DMS114 treated with DMSO at 0.1 percent for 48 hours (cell line): Measurements from ENCODE around the gene ADAMTS6.

ENCODE experiments used
- DNase-seq: peaks from one replicate; lab custom pipeline; 2025; ENCODE audit not compliant: unreplicated experiment; lab: John Stamatoyannopoulos, UW

ADAMTS6 gene

GRCh38 chr5:65152131-65152530 is 329.6 kb downstream of the ADAMTS6 start:
- DNase-seq, result no peak

- DNase-seq, result no peak
Observed at GRCh38 chr5:65151614-65152013, 330.1 kb downstream of the ADAMTS6 start.

- DNase-seq, result no peak
Observed at GRCh38 chr5:65150599-65151304, 331.0 kb downstream of the ADAMTS6 start.

DNA sequence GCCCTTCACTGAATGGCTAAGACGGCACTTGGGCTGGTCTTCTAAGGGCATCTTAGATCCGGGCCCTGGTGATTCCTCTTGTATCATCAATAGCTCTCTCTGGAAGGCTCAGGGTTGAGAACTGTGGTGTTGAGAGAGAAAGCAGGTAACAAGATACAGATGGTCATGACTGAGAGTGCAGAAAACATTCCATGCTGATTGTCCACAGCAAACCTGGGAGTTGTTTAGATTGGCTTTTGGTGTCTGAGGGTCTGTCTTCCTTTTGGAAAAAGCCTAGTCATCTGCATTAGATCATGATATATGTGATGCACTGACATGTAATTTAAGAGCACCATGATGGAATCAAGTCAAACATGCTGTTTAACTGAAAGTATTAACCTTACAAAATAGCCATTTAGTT is 331.9 kb downstream of the ADAMTS6 start:
- DNase-seq, result no peak

DNA sequence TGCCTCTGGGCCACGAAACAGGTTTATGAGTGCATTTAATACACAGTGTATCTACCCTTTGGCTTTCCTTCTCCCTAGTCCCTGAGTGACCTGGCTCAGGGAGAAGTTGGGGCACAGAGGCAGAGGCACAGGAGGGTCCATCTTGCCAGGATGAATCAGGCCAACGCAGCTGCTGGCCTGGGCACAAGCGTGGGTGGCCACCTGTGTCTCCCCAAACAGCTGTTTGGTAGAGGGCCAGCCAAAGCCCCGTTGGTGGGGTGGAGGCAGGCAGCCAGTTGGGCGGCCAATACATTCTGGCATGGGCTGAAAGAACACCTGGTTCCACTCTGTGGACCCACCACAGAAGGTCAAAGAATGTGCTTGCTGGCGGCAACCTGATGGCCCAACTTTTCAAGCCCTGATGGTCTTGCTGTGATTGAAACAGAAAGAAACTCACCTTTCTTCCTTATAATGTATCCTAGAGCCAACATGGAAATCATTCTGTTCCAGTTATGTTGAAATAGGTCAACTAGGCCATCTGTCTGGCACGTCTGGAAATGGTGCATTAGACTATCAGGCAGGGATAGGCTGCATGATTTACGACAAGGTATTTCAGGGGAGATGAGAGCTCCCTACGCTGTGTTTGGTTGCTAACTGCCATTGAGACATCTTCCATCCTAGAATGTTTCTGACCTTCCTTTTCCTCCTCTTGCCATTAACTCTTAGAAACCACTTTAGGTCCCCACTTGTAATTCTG is 337.4 kb downstream of the ADAMTS6 start:
- no peak for DNase-seq

DNA sequence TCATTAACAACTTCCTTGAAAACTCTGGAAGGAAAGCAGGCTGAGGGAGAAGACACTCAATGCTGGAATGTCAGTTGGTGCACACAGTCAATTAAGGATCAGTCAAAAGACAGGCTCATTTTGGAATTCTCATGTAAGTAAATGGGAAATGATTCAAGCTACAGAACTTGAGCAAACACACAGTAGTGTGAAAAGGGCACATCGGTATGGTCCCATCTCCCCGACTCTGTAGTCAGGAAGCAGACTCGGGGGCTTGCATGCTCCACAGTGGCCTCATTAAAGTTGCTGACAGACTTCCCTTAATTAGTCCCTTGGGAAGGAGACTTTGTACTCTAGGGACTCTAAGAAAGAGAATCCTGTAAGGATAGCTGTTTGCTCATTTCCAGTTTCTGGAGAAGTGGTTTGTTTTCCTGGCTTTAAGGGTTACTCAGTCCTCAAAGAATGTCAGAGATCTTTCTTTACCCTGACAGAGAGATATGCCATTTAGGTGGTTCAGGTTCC is 339.2 kb downstream of the ADAMTS6 start:
- DNase-seq, result no peak

DNA sequence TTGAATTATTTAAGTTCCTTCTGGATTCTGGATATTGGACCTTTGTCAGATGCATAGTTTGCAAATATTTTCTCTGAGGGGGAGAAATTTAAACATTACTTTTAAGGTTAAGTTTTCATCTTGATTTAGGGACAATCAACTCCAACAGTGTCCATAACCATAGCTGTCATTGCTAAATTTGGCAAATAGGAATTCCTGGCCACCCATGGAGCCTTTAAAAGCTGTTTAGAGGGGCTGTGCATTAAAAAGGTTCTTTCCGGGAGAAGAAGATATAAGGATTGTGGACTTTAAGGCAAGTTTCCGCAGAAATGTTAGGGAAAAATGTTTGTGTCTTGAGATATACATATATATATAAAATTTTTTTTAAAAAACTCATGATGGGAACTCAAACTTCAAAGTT is 339.7 kb downstream of the ADAMTS6 start:
- DNase-seq, result no peak

GRCh38 chr5:65141493-65141892 is 340.2 kb downstream of the ADAMTS6 start:
- DNase-seq, result no peak

- no peak for DNase-seq
Observed at GRCh38 chr5:65137631-65138030, 344.1 kb downstream of the ADAMTS6 start.

GRCh38 chr5:65133477-65134110 is 348.1 kb downstream of the ADAMTS6 start:
- no peak for DNase-seq

GRCh38 chr5:65132386-65132785 is 349.3 kb downstream of the ADAMTS6 start:
- DNase-seq, result no peak

GRCh38 chr5:65128226-65128625 is 353.5 kb downstream of the ADAMTS6 start:
- DNase-seq, result no peak

- DNase-seq, result no peak
Observed at GRCh38 chr5:65127161-65127901, 354.4 kb downstream of the ADAMTS6 start.

- no peak for DNase-seq
Observed at GRCh38 chr5:65126542-65127069, 355.1 kb downstream of the ADAMTS6 start.

- DNase-seq, result no peak
Observed at GRCh38 chr5:65125591-65126541, 355.9 kb downstream of the ADAMTS6 start.

GRCh38 chr5:65121880-65122436 is 359.8 kb downstream of the ADAMTS6 start:
- DNase-seq, result no peak

DNA sequence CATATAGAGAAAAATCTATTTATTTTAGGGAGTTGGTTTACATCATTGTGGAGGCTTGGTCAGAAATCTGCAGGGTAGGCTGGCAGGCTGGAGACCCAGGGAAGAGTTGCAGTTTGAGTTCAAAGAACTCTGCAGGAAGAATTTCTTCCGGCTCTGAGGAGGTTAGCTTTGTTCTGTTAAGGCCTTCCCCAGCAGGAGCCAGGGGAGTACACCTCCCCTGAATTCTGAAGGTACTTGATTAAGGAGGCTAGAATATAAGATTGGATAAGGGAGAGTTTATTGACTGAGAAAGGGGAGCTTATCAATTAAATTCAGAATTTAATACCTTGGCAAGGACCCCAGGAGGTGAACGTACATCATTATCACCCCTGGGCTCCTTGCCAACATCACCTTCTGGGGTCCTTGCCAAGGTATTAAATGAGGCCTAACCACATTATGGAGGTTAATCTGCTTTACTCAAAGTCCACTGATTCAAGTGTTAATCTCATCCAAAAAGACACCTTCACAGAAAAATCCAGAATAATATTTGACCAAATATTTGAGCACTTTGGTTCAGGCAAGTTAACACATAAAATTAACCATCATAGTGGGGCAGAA is 361.3 kb downstream of the ADAMTS6 start:
- no peak for DNase-seq

DNA sequence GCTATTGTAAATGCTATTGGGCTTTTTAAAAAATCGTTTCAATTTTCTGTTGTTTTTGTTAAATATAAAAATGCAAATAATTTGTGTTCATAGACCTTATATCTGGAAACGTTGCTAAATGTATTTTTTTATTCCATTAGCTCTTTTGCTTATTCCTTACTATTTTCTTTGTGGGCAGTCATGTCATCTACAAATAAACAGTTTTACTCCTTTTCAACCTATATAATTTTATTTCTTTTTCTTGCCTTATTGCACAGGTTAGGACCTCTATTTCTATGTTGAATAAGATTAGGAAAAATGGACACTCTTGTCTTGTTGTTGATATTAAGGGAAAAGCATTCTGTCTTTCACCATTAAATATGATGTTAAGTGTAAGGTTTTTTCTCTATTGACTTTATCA is 364.2 kb downstream of the ADAMTS6 start:
- no peak for DNase-seq

GRCh38 chr5:65113771-65114170 is 367.9 kb downstream of the ADAMTS6 start:
- DNase-seq, result no peak
